ACC112 (cell line): Measurements from ENCODE around the gene GRM1.
"Not testable (repeated sequence)": the region's sequence is repeated elsewhere in the genome, so short reads cannot be mapped to it uniquely, and the experiment has no call there.

Experiments
- H2AFZ ChIP-seq: fragments of 200-600 bp; sonication (generic); one replicate; pipeline ENCODE4 v1.6.0; 2017; ENCODE audit warnings: antibody characterized with exemption, low read length; ENCODE audit not compliant: unreplicated experiment
- H3K27ac ChIP-seq: fragments of 200-600 bp; sonication (generic); 2 replicates; pipeline ENCODE4 v1.5.1; 2014; ENCODE audit warnings: low read depth, mild to moderate bottlenecking, antibody characterized with exemption, low read length, moderate library complexity
- H3K27me3 ChIP-seq: fragments of 200-600 bp; sonication (generic); 2 replicates; pipeline ENCODE4 v1.6.1; 2014; ENCODE audit warnings: mild to moderate bottlenecking, antibody characterized with exemption, low read length, moderate library complexity, mixed read lengths; ENCODE audit not compliant: insufficient read depth
- H3K36me3 ChIP-seq: fragments of 200-600 bp; sonication (generic); 2 replicates; pipeline ENCODE4 v1.6.1; 2016; ENCODE audit warnings: mild to moderate bottlenecking, antibody characterized with exemption, low read length, moderate library complexity, mixed read lengths; ENCODE audit not compliant: insufficient read depth
- H3K4me1 ChIP-seq: fragments of 200-600 bp; sonication (generic); one replicate; pipeline ENCODE4 v1.6.1; 2016; ENCODE audit warnings: low read length, mixed read lengths; ENCODE audit not compliant: insufficient read depth, unreplicated experiment, control insufficient read depth
- H3K4me3 ChIP-seq: fragments of 200-600 bp; sonication (generic); 2 replicates; pipeline ENCODE4 v1.5.1; 2014; ENCODE audit warnings: mild to moderate bottlenecking, low read depth, low read length
- H3K79me2 ChIP-seq: fragments of 200-600 bp; sonication (generic); one replicate; pipeline ENCODE4 v1.6.0; 2016; ENCODE audit warnings: low read length; ENCODE audit not compliant: control insufficient read depth, unreplicated experiment, insufficient read depth

The GRM1 gene

GRCh38 chr6:146265056-146265455 lies 236.2 kb downstream of the GRM1 start:
- no peaks in the 10 kb centered on the region for H3K36me3 ChIP-seq
- H3K4me3 ChIP-seq, result no peak overlapping the region
- no peaks in the 10 kb centered on the region for H3K27me3 ChIP-seq
- no peak overlapping the region for H3K27ac ChIP-seq
- H3K79me2 ChIP-seq, result no peaks in the 10 kb centered on the region
- H2AFZ ChIP-seq, result no peak overlapping the region
- no peaks in the 10 kb centered on the region for H3K4me1 ChIP-seq

- Histone ChIP-seq H3K27me3 (no peaks in the 10 kb centered on the region), H3K27ac (no peak overlapping the region), H2AFZ (no peak overlapping the region), H3K36me3 (no peaks in the 10 kb centered on the region), H3K79me2 (no peaks in the 10 kb centered on the region), H3K4me1 (no peaks in the 10 kb centered on the region), H3K4me3 (no peak overlapping the region)
Observed at GRCh38 chr6:146267447-146267846, 238.6 kb downstream of the GRM1 start.

- no peak overlapping the region for H2AFZ ChIP-seq
- H3K79me2 ChIP-seq, result no peaks in the 10 kb centered on the region
- H3K4me3 ChIP-seq, result no peak overlapping the region
- H3K36me3 ChIP-seq, result no peaks in the 10 kb centered on the region
- no peak overlapping the region for H3K27ac ChIP-seq
- H3K4me1 ChIP-seq, result no peaks in the 10 kb centered on the region
- H3K27me3 ChIP-seq, result no peaks in the 10 kb centered on the region
Observed at GRCh38 chr6:146267946-146268345, 239.1 kb downstream of the GRM1 start.

- H3K27ac ChIP-seq, result no peak overlapping the region
- no peaks in the 10 kb centered on the region for H3K79me2 ChIP-seq
- H3K4me3 ChIP-seq, result no peak overlapping the region
- no peaks in the 10 kb centered on the region for H3K4me1 ChIP-seq
- no peaks in the 10 kb centered on the region for H3K36me3 ChIP-seq
- no peaks in the 10 kb centered on the region for H3K27me3 ChIP-seq
- H2AFZ ChIP-seq, result no peak overlapping the region
Observed at GRCh38 chr6:146269482-146269881, 240.6 kb downstream of the GRM1 start.

- not testable (repeated sequence) for H3K27ac ChIP-seq
Observed at GRCh38 chr6:146271163-146271562, 242.3 kb downstream of the GRM1 start.

GRCh38 chr6:146273490-146273889 lies 244.6 kb downstream of the GRM1 start:
- Histone ChIP-seq H2AFZ (no peak overlapping the region), H3K27ac (no peak overlapping the region), H3K27me3 (no peaks in the 10 kb centered on the region), H3K4me3 (no peak overlapping the region), H3K4me1 (no peaks in the 10 kb centered on the region), H3K79me2 (no peaks in the 10 kb centered on the region), H3K36me3 (no peaks in the 10 kb centered on the region)

More at GRCh38 chr6:146271163-146271562, 242.3 kb downstream of the GRM1 start:
- not testable (repeated sequence) for H3K36me3 ChIP-seq, H2AFZ ChIP-seq, H3K4me3 ChIP-seq, H3K27me3 ChIP-seq, H3K4me1 ChIP-seq, H3K79me2 ChIP-seq

- no peak overlapping the region for H2AFZ ChIP-seq
- H3K27ac ChIP-seq, result no peak overlapping the region
- H3K4me3 ChIP-seq, result no peak overlapping the region
- H3K79me2 ChIP-seq, result no peaks in the 10 kb centered on the region
- H3K4me1 ChIP-seq, result no peaks in the 10 kb centered on the region
- H3K27me3 ChIP-seq, result no peaks in the 10 kb centered on the region
- no peaks in the 10 kb centered on the region for H3K36me3 ChIP-seq
Observed at GRCh38 chr6:146277142-146277541, 248.3 kb downstream of the GRM1 start.

GRCh38 chr6:146281651-146282362 lies 252.9 kb downstream of the GRM1 start:
- H2AFZ ChIP-seq, result no peak overlapping the region
- no peaks in the 10 kb centered on the region for H3K27me3 ChIP-seq
- no peak overlapping the region for H3K27ac ChIP-seq
- no peaks in the 10 kb centered on the region for H3K36me3 ChIP-seq
- H3K4me3 ChIP-seq, result no peak overlapping the region
- no peaks in the 10 kb centered on the region for H3K79me2 ChIP-seq
- H3K4me1 ChIP-seq, result no peaks in the 10 kb centered on the region

- H2AFZ ChIP-seq, result no peak overlapping the region
- no peaks in the 10 kb centered on the region for H3K36me3 ChIP-seq
- no peak overlapping the region for H3K27ac ChIP-seq
- no peaks in the 10 kb centered on the region for H3K27me3 ChIP-seq
- H3K4me3 ChIP-seq, result no peak overlapping the region
- H3K4me1 ChIP-seq, result no peaks in the 10 kb centered on the region
- no peaks in the 10 kb centered on the region for H3K79me2 ChIP-seq
Observed at GRCh38 chr6:146282837-146283236, 254.0 kb downstream of the GRM1 start.

- H3K4me3 ChIP-seq, result no peak overlapping the region
- H3K27me3 ChIP-seq, result no peaks in the 10 kb centered on the region
- H3K36me3 ChIP-seq, result no peaks in the 10 kb centered on the region
- H3K4me1 ChIP-seq, result no peaks in the 10 kb centered on the region
- no peaks in the 10 kb centered on the region for H3K79me2 ChIP-seq
- no peak overlapping the region for H2AFZ ChIP-seq
- no peak overlapping the region for H3K27ac ChIP-seq
Observed at GRCh38 chr6:146284311-146284710, 255.4 kb downstream of the GRM1 start.

- peak overlapping the region; percentile 48 for H2AFZ ChIP-seq
- no peaks in the 10 kb centered on the region for H3K27me3 ChIP-seq
Observed at GRCh38 chr6:146286961-146287360, 258.1 kb downstream of the GRM1 start.

More at GRCh38 chr6:146286961-146287360, 258.1 kb downstream of the GRM1 start:
- H3K36me3 ChIP-seq, result no peaks in the 10 kb centered on the region
- no peaks in the 10 kb centered on the region for H3K79me2 ChIP-seq
- H3K4me1 ChIP-seq, result peaks cover 11% of the 10 kb centered on the region
- H3K4me3 ChIP-seq, result no peak overlapping the region
- H3K27ac ChIP-seq, result no peak overlapping the region
